ENCODE measurements around the gene RPL38. TPM values are rescaled to one million over a fixed set of nuclear protein-coding genes. Genes with fewer than 3 reads are reported as not detected.

The RPL38 gene
- total RNA-seq, 1 donor from 2014 or later, result 659 TPM

GRCh38 chr17:74249590-74250270, 46.3 kb downstream of the RPL38 start:
- ATAC-seq, result no peak
- no peak for DNase-seq
- intact Hi-C loops (cut with DNase I), result no loop called here
- Histone ChIP-seq H3K36me3 (no peaks in the 10 kb centered on the region), H3K4me1 (no peaks in the 10 kb centered on the region), H3K4me3 (no peak overlapping the region), H3K27ac (no peak overlapping the region), H3K27me3 (no peaks in the 10 kb centered on the region), H3K9me3 (no peaks in the 10 kb centered on the region)
- TF ChIP-seq CTCF (IDR thresholded peaks at IDR 0.05), result no peak

- DNase-seq (no peak), ATAC-seq (no peak)
- Histone ChIP-seq H3K4me1 (no peaks in the 10 kb centered on the region), H3K36me3 (no peaks in the 10 kb centered on the region), H3K27ac (no peak overlapping the region), H3K4me3 (no peak overlapping the region), H3K27me3 (no peaks in the 10 kb centered on the region), H3K9me3 (no peaks in the 10 kb centered on the region)
- intact Hi-C loops (cut with DNase I), result no loop called here
- TF ChIP-seq CTCF (IDR thresholded peaks at IDR 0.05), result no peak
These were observed 47.0 kb downstream of the RPL38 start for GRCh38 chr17:74250324-74250995.

- DNase-seq (no peak), ATAC-seq (no peak)
- no peaks in the 10 kb centered on the region for H3K4me1 ChIP-seq
- TF ChIP-seq CTCF (IDR thresholded peaks at IDR 0.05), result no peak
- no peak overlapping the region for H3K4me3 ChIP-seq
- H3K27ac ChIP-seq, result no peak overlapping the region
- intact Hi-C loops (cut with DNase I), result no loop called here
- no peaks in the 10 kb centered on the region for H3K36me3 ChIP-seq
- no peaks in the 10 kb centered on the region for H3K27me3 ChIP-seq
- H3K9me3 ChIP-seq, result no peaks in the 10 kb centered on the region
These were observed 47.6 kb downstream of the RPL38 start for GRCh38 chr17:74251051-74251450.

GRCh38 chr17:74251569-74251968, 48.1 kb downstream of the RPL38 start:
- Histone ChIP-seq H3K27ac (no peak overlapping the region), H3K27me3 (no peaks in the 10 kb centered on the region), H3K36me3 (no peaks in the 10 kb centered on the region), H3K4me3 (no peak overlapping the region), H3K9me3 (no peaks in the 10 kb centered on the region), H3K4me1 (no peaks in the 10 kb centered on the region)
- ATAC-seq (no peak), DNase-seq (no peak)
- TF ChIP-seq CTCF (IDR thresholded peaks at IDR 0.05), result no peak
- intact Hi-C loops (cut with DNase I), result no loop called here

- no peak for ATAC-seq
- no peaks in the 10 kb centered on the region for H3K4me1 ChIP-seq
- no peaks in the 10 kb centered on the region for H3K36me3 ChIP-seq
- no peak overlapping the region for H3K27ac ChIP-seq
- no peaks in the 10 kb centered on the region for H3K27me3 ChIP-seq
- no peak for TF ChIP-seq CTCF (IDR thresholded peaks at IDR 0.05)
- intact Hi-C loops (cut with DNase I), result no loop called here
- DNase-seq, result no peak
- H3K4me3 ChIP-seq, result no peak overlapping the region
- no peaks in the 10 kb centered on the region for H3K9me3 ChIP-seq
These were observed 48.7 kb downstream of the RPL38 start for GRCh38 chr17:74252211-74252610.
